Naive thymus-derived CD4-positive, alpha-beta T cell (primary cell): ENCODE data around the gene ARHGAP21. TPM values are rescaled to one million over a fixed set of nuclear protein-coding genes. Genes with fewer than 3 reads are reported as not detected.
"Not testable (repeated sequence)": the region's sequence is repeated elsewhere in the genome, so short reads cannot be mapped to it uniquely, and the experiment has no call there.

ENCODE experiments used
- ATAC-seq: fragments of 150-1000 bp; cut with Tn5 transposase; 2 replicates; pipeline ENCODE4 v1.10.0; 2021; ENCODE audit warnings: mild to moderate bottlenecking, moderate library complexity
- CTCF ChIA-PET: fragments of 350-600 bp; sonication (Branson Sonifier 250); formaldehyde crosslinking; loops from one replicate; lab custom pipeline; 2021; ENCODE audit warnings: antibody characterized with exemption; lab: Charles Lee
- POLR2A ChIA-PET: fragments of 350-600 bp; sonication (Branson Sonifier 250); formaldehyde crosslinking; loops from one replicate; lab custom pipeline; 2021; ENCODE audit warnings: antibody characterized with exemption, inconsistent platforms; lab: Charles Lee
- DNase-seq, 9 donors: peaks; one replicate each; pipeline versions ENCODE4 v3.0.0 to v3.0.0-alpha.2; 2020 to 2022; ENCODE audit warnings: mixed read lengths in 1 of 9
- H3K27ac ChIP-seq: one replicate; pipeline ENCODE4 v1.7.0; 2013; ENCODE audit warnings: mild to moderate bottlenecking, low read depth, low read length, moderate library complexity
- H3K27me3 ChIP-seq, 2 donors: one replicate each; pipeline ENCODE4 v1.7.0; 2013; ENCODE audit warnings: low read length in 2 of 2, mild to moderate bottlenecking in 2 of 2, moderate library complexity in 2 of 2; ENCODE audit not compliant: control insufficient read depth in 2 of 2, insufficient read depth in 2 of 2
- H3K36me3 ChIP-seq, 3 experiments: 1 replicate in 2 of 3; 2 replicates in 1 of 3; pipeline ENCODE4 v1.7.0; 2013; ENCODE audit warnings: low read length in 3 of 3, mild to moderate bottlenecking in 3 of 3, moderate library complexity in 1 of 3; ENCODE audit not compliant: insufficient read depth in 3 of 3, control insufficient read depth in 2 of 3
- H3K4me1 ChIP-seq, 2 donors: one replicate each; pipeline ENCODE4 v1.7.0; 2013; ENCODE audit warnings: low read length in 2 of 2, mild to moderate bottlenecking in 2 of 2, moderate library complexity in 1 of 2; ENCODE audit not compliant: control insufficient read depth in 2 of 2, insufficient read depth in 2 of 2
- H3K4me3 ChIP-seq: 2 replicates; pipeline ENCODE4 v1.7.0; 2013; ENCODE audit warnings: mild to moderate bottlenecking, low read length
- H3K9me3 ChIP-seq, 3 experiments: 1 replicate in 2 of 3; 2 replicates in 1 of 3; pipeline ENCODE4 v1.7.0; 2013; ENCODE audit warnings: low read length in 3 of 3; ENCODE audit not compliant: control insufficient read depth in 2 of 3
- H3K27ac Mint-ChIP-seq, 9 donors: one replicate each; pipeline ENCODE4 v1.8.0; 2020 to 2022; ENCODE audit warnings: mixed read lengths in 9 of 9, mild to moderate bottlenecking in 8 of 9, moderate library complexity in 5 of 9, inconsistent platforms in 2 of 9
- H3K27me3 Mint-ChIP-seq, 5 donors: one replicate each; pipeline ENCODE4 v1.8.0; 2021 to 2022; ENCODE audit warnings: mixed read lengths in 5 of 5, mild to moderate bottlenecking in 1 of 5
- H3K36me3 Mint-ChIP-seq, 5 donors: one replicate each; pipeline ENCODE4 v1.8.0; 2020 to 2022; ENCODE audit warnings: mixed read lengths in 5 of 5, mild to moderate bottlenecking in 3 of 5, inconsistent platforms in 1 of 5
- H3K4me1 Mint-ChIP-seq, 7 donors: one replicate each; pipeline ENCODE4 v1.8.0; 2020 to 2022; ENCODE audit warnings: mixed read lengths in 7 of 7, mild to moderate bottlenecking in 3 of 7, inconsistent platforms in 1 of 7
- H3K4me3 Mint-ChIP-seq, 10 donors: one replicate each; pipeline ENCODE4 v1.8.0; 2020 to 2022; ENCODE audit warnings: mild to moderate bottlenecking in 10 of 10, mixed read lengths in 10 of 10, moderate library complexity in 6 of 10, inconsistent platforms in 2 of 10
- H3K9me3 Mint-ChIP-seq, 11 donors: one replicate each; pipeline ENCODE4 v1.8.0; 2020 to 2022; ENCODE audit warnings: mixed read lengths in 11 of 11, mild to moderate bottlenecking in 4 of 11, inconsistent platforms in 1 of 11, moderate library complexity in 1 of 11
- intact Hi-C, 2 donors: fragments of 100-400 bp; cut with micrococcal nuclease; formaldehyde crosslinking; loops; one replicate each; pipeline ENCODE4 v1.15.1; 2023
- polyA plus RNA-seq, 2 donors: library from polyadenylated mRNA; unstranded; fragments of 300-500 nt; fragmentation: Illumina TruSeq; gene quantifications; one replicate each; pipeline ENCODE4 v1.2.3, GENCODE V29; 2021
- total RNA-seq, 6 experiments: library from RNA in 5 of 6; stranded (reverse) in 5 of 6; gene quantifications; 1 replicate in 5 of 6; 2 replicates in 1 of 6; pipeline ENCODE4 v1.2.3 and lab custom pipeline; 2021 to 2026

Gene ARHGAP21
- total and polyA plus RNA-seq, 7 experiments from 2014 or later: 9.5 to 40.0 (median 32.9) TPM

DNA sequence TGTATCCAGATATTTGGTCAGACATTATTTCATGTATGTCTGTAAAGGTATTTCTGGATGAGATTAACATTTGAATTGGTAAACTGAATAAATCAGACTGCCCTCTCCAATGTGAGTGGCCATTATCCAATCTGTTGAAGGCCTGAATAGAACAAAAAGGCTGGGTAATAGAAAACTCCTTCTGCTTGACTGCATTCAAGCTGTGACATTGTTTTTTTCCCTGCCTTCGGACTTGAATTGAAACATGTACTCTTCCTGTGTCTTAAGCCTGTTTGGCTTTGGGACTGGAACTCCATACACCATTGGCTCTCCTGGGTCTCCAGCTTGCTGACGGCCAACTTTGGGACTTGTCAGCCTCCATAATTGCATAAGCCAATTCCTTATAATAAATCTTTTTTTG, 36.0 kb upstream of the ARHGAP21 start:
- Mint-ChIP-seq H3K27me3 (no peaks in the 10 kb centered on the region), H3K4me1 (peaks cover 4 to 11% (median 8%) of the 10 kb centered on the region in 7 donors), H3K9me3 (peaks cover 0 to 9% (median 1%) of the 10 kb centered on the region in 11 donors), H3K4me3 (no peak overlapping the region), H3K27ac (no peak overlapping the region), H3K36me3 (peaks cover 0 to 2% (median 0%) of the 10 kb centered on the region in 5 donors)
- H3K27ac ChIP-seq: no peak overlapping the region
- intact Hi-C loops: no loop called here
- ChIA-PET POLR2A (no interaction called here), CTCF (no interaction called here)
- no peaks in the 10 kb centered on the region for H3K4me1 ChIP-seq
- ATAC-seq (no peak), DNase-seq (no peak)
- H3K36me3 ChIP-seq: no peaks in the 10 kb centered on the region
- no peaks in the 10 kb centered on the region for H3K27me3 ChIP-seq
- H3K4me3 ChIP-seq: no peak overlapping the region
- H3K9me3 ChIP-seq: no peaks in the 10 kb centered on the region

DNA sequence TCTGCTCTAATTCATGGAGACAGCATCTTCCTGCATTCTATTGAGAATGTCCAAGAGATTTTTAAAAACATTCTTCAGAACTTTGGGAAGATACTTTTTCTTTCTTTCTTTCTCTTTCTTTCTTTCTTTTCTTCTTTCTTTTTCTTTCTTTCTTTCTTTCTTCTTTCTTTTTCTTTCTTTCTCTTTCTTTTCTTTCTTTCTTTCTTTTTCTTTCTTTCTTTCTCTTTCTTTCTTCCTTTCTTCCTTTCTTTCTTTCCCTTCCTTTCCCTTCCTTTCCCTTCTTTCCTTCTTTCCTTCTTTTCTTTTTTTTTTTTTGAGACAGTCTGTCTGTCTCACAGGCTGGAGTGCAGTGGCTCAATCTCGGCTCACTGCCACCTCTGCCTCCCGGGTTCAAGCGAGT, 34.6 kb upstream of the ARHGAP21 start:
- H3K36me3 Mint-ChIP-seq, H3K27me3 Mint-ChIP-seq, H3K4me1 ChIP-seq, H3K4me1 Mint-ChIP-seq, H3K9me3 Mint-ChIP-seq, H3K4me3 Mint-ChIP-seq, H3K36me3 ChIP-seq, POLR2A ChIA-PET, ATAC-seq, H3K27ac ChIP-seq, H3K9me3 ChIP-seq, H3K4me3 ChIP-seq, intact Hi-C loops, DNase-seq, CTCF ChIA-PET, H3K27me3 ChIP-seq: not testable (repeated sequence)
- peak overlapping the region in 1 of 9 donors; percentile 30 for H3K27ac Mint-ChIP-seq

DNA sequence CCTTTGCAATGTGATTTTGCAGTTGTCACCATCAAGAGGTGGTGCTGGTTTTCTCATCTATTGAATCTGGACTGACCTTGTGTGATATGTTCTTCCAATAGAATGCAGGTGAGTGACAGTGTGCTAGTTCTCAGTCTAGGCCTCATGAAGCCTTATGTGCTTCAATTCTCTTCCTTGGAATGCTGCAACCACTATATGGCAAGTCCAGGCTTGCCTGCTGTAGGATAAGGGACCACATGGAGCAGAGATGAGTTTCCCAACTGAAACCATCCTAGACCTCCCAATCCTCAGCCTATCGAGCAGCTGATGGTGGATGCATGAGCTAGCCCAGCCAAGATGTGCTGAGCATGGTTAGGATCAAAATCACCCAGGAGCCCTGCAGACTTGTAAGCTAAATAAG, 32.6 kb upstream of the ARHGAP21 start:
- intact Hi-C loops: no loop called here
- no peak overlapping the region for H3K27ac ChIP-seq
- no peaks in the 10 kb centered on the region for H3K27me3 ChIP-seq
- no peak overlapping the region for H3K4me3 ChIP-seq
- no peak overlapping the region for H3K4me3 Mint-ChIP-seq
- DNase-seq (no peak), ATAC-seq (no peak)
- no peaks in the 10 kb centered on the region for H3K9me3 ChIP-seq
- POLR2A ChIA-PET: no interaction called here
- H3K27me3 Mint-ChIP-seq: no peaks in the 10 kb centered on the region
- H3K36me3 ChIP-seq: no peaks in the 10 kb centered on the region
- peaks cover 0 to 7% (median 0%) of the 10 kb centered on the region in 11 donors for H3K9me3 Mint-ChIP-seq
- H3K4me1 ChIP-seq: no peaks in the 10 kb centered on the region
- no peaks in the 10 kb centered on the region for H3K36me3 Mint-ChIP-seq
- CTCF ChIA-PET: no interaction called here
- H3K27ac Mint-ChIP-seq: no peak overlapping the region
- H3K4me1 Mint-ChIP-seq: peaks cover 0 to 1% (median 0%) of the 10 kb centered on the region in 7 donors

DNA sequence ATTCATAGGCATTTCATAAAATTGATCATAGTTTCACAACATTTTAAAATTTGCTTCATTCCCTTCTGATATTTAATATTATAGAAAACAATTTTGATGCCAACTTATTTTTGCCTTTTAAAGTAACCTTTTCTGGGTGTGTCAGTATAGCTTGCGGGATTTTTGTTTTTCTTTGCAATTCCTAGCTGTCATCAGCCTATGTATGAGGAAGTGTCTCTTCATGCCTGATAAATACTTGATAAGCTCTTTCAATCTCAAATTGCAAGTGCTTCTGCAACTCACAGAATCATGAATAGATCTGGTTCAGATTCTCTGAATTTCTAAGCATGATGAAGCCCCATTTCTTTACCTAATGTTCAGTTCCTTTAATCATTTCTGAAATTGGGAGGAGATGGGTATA, 28.0 kb upstream of the ARHGAP21 start:
- no peak overlapping the region for H3K27ac Mint-ChIP-seq
- Histone ChIP-seq H3K4me1 (no peaks in the 10 kb centered on the region), H3K36me3 (no peaks in the 10 kb centered on the region), H3K27ac (no peak overlapping the region), H3K9me3 (no peaks in the 10 kb centered on the region), H3K4me3 (no peak overlapping the region), H3K27me3 (no peaks in the 10 kb centered on the region)
- ChIA-PET POLR2A (no interaction called here), CTCF (no interaction called here)
- H3K4me3 Mint-ChIP-seq: no peak overlapping the region
- H3K9me3 Mint-ChIP-seq: no peaks in the 10 kb centered on the region
- DNase-seq (no peak), ATAC-seq (no peak)
- peaks cover 0 to 1% (median 0%) of the 10 kb centered on the region in 7 donors for H3K4me1 Mint-ChIP-seq
- intact Hi-C loops: no loop called here
- H3K27me3 Mint-ChIP-seq: no peaks in the 10 kb centered on the region
- H3K36me3 Mint-ChIP-seq: no peaks in the 10 kb centered on the region

DNA sequence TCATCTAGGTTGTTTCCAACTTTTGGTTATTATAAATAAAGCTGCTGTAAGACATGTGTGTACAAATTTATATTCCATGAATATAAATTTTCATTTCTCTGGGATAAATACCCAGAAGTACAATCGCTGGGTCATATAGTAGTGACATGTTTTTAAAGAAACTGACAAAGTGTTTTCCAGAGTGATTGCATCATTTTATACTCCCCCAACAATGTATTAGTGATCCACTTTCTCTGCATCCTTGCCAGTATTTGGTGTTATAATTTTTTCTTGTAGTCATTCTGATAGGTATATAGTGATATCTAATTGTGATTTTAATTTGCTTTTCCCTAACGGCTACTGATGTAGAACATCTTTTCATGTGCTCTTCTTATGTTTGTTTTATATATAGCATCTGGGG, 27.0 kb upstream of the ARHGAP21 start:
- no peaks in the 10 kb centered on the region for H3K9me3 Mint-ChIP-seq
- CTCF ChIA-PET: no interaction called here
- DNase-seq (no peak), ATAC-seq (no peak)
- H3K27me3 Mint-ChIP-seq: no peaks in the 10 kb centered on the region
- H3K4me1 Mint-ChIP-seq: no peaks in the 10 kb centered on the region
- intact Hi-C loops: no loop called here
- POLR2A ChIA-PET: no interaction called here
- H3K4me3 ChIP-seq: no peak overlapping the region
- no peaks in the 10 kb centered on the region for H3K4me1 ChIP-seq
- no peak overlapping the region for H3K4me3 Mint-ChIP-seq
- no peaks in the 10 kb centered on the region for H3K27me3 ChIP-seq
- H3K36me3 ChIP-seq: no peaks in the 10 kb centered on the region
- no peak overlapping the region for H3K27ac ChIP-seq
- no peak overlapping the region for H3K27ac Mint-ChIP-seq
- H3K9me3 ChIP-seq: no peaks in the 10 kb centered on the region
- H3K36me3 Mint-ChIP-seq: no peaks in the 10 kb centered on the region

DNA sequence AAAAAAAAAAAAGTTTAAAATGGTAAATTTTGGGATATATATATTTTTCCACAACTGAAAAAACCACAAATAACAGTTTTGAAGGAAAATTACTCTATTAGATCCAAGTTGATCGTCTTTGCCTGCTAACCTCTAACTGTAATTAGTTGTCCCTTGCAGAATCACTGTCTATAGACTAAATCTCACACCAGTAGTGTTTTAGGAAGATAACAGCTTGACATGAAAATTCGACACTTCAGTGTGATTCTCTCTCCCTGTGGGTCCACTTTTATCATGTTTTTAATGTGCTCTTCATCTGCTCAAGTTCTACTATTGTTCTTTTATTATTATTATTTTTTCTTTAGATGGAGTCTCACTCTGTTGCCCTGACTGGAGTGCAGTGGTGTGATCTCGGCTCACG, 24.5 kb upstream of the ARHGAP21 start:
- no peak overlapping the region for H3K27ac Mint-ChIP-seq
- H3K4me1 Mint-ChIP-seq: peaks cover 0 to 5% (median 4%) of the 10 kb centered on the region in 7 donors
- H3K36me3 Mint-ChIP-seq: no peaks in the 10 kb centered on the region
- Histone ChIP-seq H3K4me3 (no peak overlapping the region), H3K27me3 (no peaks in the 10 kb centered on the region), H3K4me1 (no peaks in the 10 kb centered on the region), H3K27ac (no peak overlapping the region), H3K36me3 (no peaks in the 10 kb centered on the region), H3K9me3 (no peaks in the 10 kb centered on the region)
- DNase-seq (no peak), ATAC-seq (no peak)
- ChIA-PET POLR2A (no interaction called here), CTCF (no interaction called here)
- no peaks in the 10 kb centered on the region for H3K27me3 Mint-ChIP-seq
- no peak overlapping the region for H3K4me3 Mint-ChIP-seq
- H3K9me3 Mint-ChIP-seq: no peaks in the 10 kb centered on the region
- intact Hi-C loops: no loop called here

DNA sequence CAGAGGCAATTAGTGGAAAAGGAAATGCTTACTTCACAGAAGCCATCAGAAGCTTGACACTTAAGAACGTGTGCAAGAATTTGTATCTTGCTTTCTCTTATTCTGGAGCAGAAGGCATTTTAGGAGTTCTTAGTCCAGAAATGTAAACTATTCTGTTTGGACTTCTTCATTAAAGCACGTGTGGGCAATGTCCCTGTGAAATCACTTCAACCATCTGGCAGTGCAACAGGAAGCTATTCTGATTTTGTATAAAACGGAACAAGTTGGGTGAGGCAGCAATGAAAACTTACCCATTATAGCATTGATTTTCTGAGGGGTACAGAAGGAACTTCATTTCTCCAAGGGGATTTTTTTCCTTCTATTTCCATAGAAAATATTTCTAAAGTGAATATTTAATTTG, 21.3 kb upstream of the ARHGAP21 start:
- H3K9me3 Mint-ChIP-seq: peaks cover 0 to 7% (median 0%) of the 10 kb centered on the region in 11 donors
- no peak overlapping the region for H3K27ac ChIP-seq
- no peaks in the 10 kb centered on the region for H3K36me3 ChIP-seq
- H3K36me3 Mint-ChIP-seq: peaks cover 0 to 2% (median 0%) of the 10 kb centered on the region in 5 donors
- no peak overlapping the region for H3K4me3 ChIP-seq
- peak overlapping the region in 1 of 10 donors; percentile 49 for H3K4me3 Mint-ChIP-seq
- H3K4me1 Mint-ChIP-seq: peaks cover 0 to 5% (median 4%) of the 10 kb centered on the region in 7 donors
- H3K27ac Mint-ChIP-seq: no peak overlapping the region
- no peaks in the 10 kb centered on the region for H3K27me3 Mint-ChIP-seq
- no peaks in the 10 kb centered on the region for H3K27me3 ChIP-seq
- intact Hi-C loops: no loop called here
- ChIA-PET POLR2A (interaction anchor here (0.6 kb wide), 1 partner anchor 275 kb away, joined by 3 read pairs; no protein-coding TSS in a partner anchor), CTCF (no interaction called here)
- DNase-seq: no peak
- no peaks in the 10 kb centered on the region for H3K4me1 ChIP-seq
- H3K9me3 ChIP-seq: no peaks in the 10 kb centered on the region
- no peak for ATAC-seq
